ENCODE measurements around the gene ACSS3.

DNA sequence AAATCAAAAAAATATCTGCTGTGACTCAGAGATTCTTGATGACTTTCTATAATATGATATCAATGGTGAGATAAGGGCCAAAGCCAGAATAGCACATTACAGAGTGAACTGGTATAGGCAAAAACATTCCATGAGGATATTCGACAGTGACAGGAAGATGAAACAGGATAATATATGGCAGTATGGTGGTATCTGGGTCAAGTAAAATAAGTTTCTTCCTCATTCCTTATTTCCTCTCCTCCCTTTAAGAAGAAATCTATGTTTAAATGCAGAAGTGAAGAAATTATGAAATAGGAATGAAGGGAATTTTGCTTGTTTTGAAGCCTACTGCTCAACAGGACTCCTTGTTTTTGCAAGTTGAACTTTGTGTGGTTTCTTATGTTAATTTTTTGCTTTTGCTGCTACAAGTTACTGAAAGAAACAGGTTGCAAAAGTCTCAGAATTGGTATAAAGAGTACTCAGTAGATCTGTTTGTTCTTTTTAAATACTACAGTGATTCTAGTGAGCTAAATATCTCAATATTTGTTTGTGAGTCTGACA, 7.0 kb downstream of the ACSS3 start:
- no peak for TF ChIP-seq POLR2A (IDR thresholded peaks at IDR 0.05)
- TF ChIP-seq, protein P1, sequence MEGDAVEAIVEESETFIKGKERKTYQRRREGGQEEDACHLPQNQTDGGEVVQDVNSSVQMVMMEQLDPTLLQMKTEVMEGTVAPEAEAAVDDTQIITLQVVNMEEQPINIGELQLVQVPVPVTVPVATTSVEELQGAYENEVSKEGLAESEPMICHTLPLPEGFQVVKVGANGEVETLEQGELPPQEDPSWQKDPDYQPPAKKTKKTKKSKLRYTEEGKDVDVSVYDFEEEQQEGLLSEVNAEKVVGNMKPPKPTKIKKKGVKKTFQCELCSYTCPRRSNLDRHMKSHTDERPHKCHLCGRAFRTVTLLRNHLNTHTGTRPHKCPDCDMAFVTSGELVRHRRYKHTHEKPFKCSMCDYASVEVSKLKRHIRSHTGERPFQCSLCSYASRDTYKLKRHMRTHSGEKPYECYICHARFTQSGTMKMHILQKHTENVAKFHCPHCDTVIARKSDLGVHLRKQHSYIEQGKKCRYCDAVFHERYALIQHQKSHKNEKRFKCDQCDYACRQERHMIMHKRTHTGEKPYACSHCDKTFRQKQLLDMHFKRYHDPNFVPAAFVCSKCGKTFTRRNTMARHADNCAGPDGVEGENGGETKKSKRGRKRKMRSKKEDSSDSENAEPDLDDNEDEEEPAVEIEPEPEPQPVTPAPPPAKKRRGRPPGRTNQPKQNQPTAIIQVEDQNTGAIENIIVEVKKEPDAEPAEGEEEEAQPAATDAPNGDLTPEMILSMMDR (IDR thresholded peaks at IDR 0.05), result no peak
